Keratinocyte (primary cell): ENCODE results near the gene MTR. TPM values are rescaled to one million over a fixed set of nuclear protein-coding genes. Genes with fewer than 3 reads are reported as not detected.

Source experiments
- DNase-seq: peaks from one replicate; pipeline ENCODE4 v3.0.0-alpha.2; 2011; ENCODE audit warnings: low read depth, missing footprints, low spot score
- FAIRE-seq: peaks from 2 replicates; lab custom pipeline; 2011; peaks lifted over from hg19 to GRCh38; lab: Jason Lieb, UNC
- H2AFZ ChIP-seq: 2 replicates; pipeline ENCODE4 v1.6.0; 2012; ENCODE audit warnings: low read length, control low read depth, inconsistent platforms; ENCODE audit not compliant: control insufficient read depth
- H3K27ac ChIP-seq: 2 replicates; pipeline ENCODE4 v1.5.1; 2011; ENCODE audit warnings: low read length; ENCODE audit not compliant: control insufficient read depth, insufficient read depth
- H3K27me3 ChIP-seq: 3 replicates; pipeline ENCODE4 v1.6.0; 2011; ENCODE audit warnings: low read length; ENCODE audit not compliant: control insufficient read depth, insufficient read depth; ENCODE audit errors: extremely low read depth
- H3K36me3 ChIP-seq, 2 experiments: 2 replicates in 1 of 2; 3 replicates in 1 of 2; pipeline ENCODE4 v1.5.1; 2011; ENCODE audit warnings: low read length in 2 of 2, mild to moderate bottlenecking in 1 of 2; ENCODE audit not compliant: control insufficient read depth in 2 of 2, insufficient read depth in 2 of 2; ENCODE audit errors: extremely low read depth in 1 of 2
- H3K4me1 ChIP-seq: 3 replicates; pipeline ENCODE4 v1.5.1; 2011; ENCODE audit warnings: low read length; ENCODE audit not compliant: control insufficient read depth, insufficient read depth; ENCODE audit errors: extremely low read depth
- H3K4me2 ChIP-seq: 3 replicates; pipeline ENCODE4 v1.6.0; 2011; ENCODE audit warnings: low read depth, low read length; ENCODE audit not compliant: control insufficient read depth, insufficient read depth; ENCODE audit errors: extremely low read depth
- H3K4me3 ChIP-seq, 3 experiments: fragments of 200-600 bp in 1 of 3; sonication (generic) in 1 of 3; 2 replicates in 2 of 3; 3 replicates in 1 of 3; pipeline ENCODE4 v1.5.1; 2011 to 2016; ENCODE audit warnings: low read length in 3 of 3, mild to moderate bottlenecking in 3 of 3, control low read depth in 2 of 3, inconsistent platforms in 1 of 3, low read depth in 1 of 3, mixed read lengths in 1 of 3, mixed run types in 1 of 3, moderate library complexity in 1 of 3; ENCODE audit not compliant: control insufficient read depth in 2 of 3, insufficient read depth in 2 of 3; ENCODE audit errors: extremely low read depth in 1 of 3
- H3K79me2 ChIP-seq: 2 replicates; pipeline ENCODE4 v1.6.0; 2012; ENCODE audit warnings: low read length; ENCODE audit not compliant: control insufficient read depth, insufficient read depth
- H3K9ac ChIP-seq: 3 replicates; pipeline ENCODE4 v1.6.0; 2011; ENCODE audit warnings: low read length; ENCODE audit not compliant: control insufficient read depth, insufficient read depth; ENCODE audit errors: extremely low read depth
- H3K9me1 ChIP-seq: 3 replicates; pipeline ENCODE4 v1.6.0; 2011; ENCODE audit warnings: low read length; ENCODE audit not compliant: control insufficient read depth, insufficient read depth; ENCODE audit errors: extremely low read depth
- H3K9me3 ChIP-seq: 2 replicates; pipeline ENCODE4 v1.5.1; 2012; ENCODE audit warnings: low read depth, low read length; ENCODE audit not compliant: control insufficient read depth
- H4K20me1 ChIP-seq: 3 replicates; pipeline ENCODE4 v1.6.0; 2011; ENCODE audit warnings: low read length; ENCODE audit not compliant: control insufficient read depth, insufficient read depth; ENCODE audit errors: extremely low read depth
- EZH2 ChIP-seq: IDR thresholded peaks from one replicate; pipeline ENCODE4 v1.6.1; 2012; ENCODE audit warnings: inconsistent platforms, mild to moderate bottlenecking, low read length, moderate library complexity
- dilution Hi-C: fragments of 300-500 bp; cut with MboI; formaldehyde crosslinking; loops from one replicate; pipeline ENCODE4 v1.7.0; 2020; ENCODE audit warnings: low sequenced_read_pairs; ENCODE audit not compliant: extremely low pct_ligation_motif_present
- polyA plus RNA-seq, 5 experiments: library from polyadenylated mRNA; depleted of rRNA in 3 of 5; stranded (reverse) in 3 of 5; stranded (forward) in 1 of 5; unstranded in 1 of 5; fragments of >200 nt; gene quantifications; 1 replicate in 1 of 5; 2 replicates in 3 of 5; 3 replicates in 1 of 5; pipeline versions ENCODE4 v1.2.1 to v1.2.3, GENCODE V29; 2011 to 2012; ENCODE audit warnings: missing spikeins in 2 of 5, low read depth in 1 of 5, low replicate concordance in 1 of 5
- TF ChIP-seq, protein P1 (sequence below), 3 experiments: IDR thresholded peaks in 1 of 3; conservative IDR thresholded peaks in 1 of 3; optimal IDR thresholded peaks in 1 of 3; 2 replicates in 2 of 3; 3 replicates in 1 of 3; pipeline versions ENCODE3 to v1.5.1; 2011; ENCODE audit warnings: low read length in 3 of 3, mild to moderate bottlenecking in 3 of 3, moderate library complexity in 2 of 3, control low read depth in 1 of 3, inconsistent platforms in 1 of 3; ENCODE audit not compliant: insufficient read depth in 2 of 3; ENCODE audit errors: extremely low read depth in 1 of 3

The MTR gene
- polyA plus RNA-seq, 1 donor (not counting 4 experiments of a cell fraction or from before 2014, with no cell fraction given), result 14.3 TPM

DNA sequence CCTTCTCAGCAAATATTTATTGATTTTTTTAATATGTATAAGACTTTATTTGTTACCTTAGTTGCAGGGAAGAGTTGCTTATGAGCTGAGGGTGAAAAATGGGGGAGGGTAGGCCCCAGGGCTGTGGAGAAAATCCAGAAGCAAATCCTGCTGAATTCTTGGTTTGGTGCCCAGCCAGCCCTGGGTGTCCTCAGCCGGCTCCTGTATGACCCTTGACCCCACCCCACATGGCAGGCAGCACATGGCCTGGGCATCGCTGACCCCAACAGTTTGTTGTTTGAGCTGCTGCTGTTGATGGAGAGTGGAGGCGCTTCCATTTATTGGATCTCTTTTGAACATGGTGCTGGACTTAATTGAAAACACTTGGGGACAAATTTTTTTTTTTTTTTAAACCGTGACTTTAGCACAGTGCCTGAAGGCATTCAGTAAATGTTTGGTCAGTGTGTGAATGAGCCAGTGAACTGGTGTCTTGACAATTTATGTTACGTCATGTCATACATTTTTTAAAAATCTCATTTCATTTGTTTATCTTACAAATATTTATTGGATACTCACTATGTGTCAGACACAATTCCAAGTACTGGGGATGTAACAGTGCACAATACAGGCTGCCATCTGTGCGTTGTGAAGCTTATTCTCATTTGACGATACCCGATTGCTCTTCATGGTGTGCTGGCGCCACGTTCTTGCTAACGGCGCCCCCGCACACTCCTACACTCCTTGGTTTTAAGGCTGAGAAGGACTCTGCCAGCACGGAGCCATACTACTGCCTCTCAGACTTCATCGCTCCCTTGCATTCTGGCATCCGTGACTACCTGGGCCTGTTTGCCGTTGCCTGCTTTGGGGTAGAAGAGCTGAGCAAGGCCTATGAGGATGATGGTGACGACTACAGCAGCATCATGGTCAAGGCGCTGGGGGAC, 98.8 kb downstream of the MTR start:
- Histone ChIP-seq H3K36me3 (peaks cover 20 to 33% of the 10 kb centered on the region in 2 experiments), H3K9me3 (no peaks in the 10 kb centered on the region), H3K79me2 (no peaks in the 10 kb centered on the region), H3K4me1 (no peaks in the 10 kb centered on the region), H3K27me3 (no peaks in the 10 kb centered on the region), H3K9me1 (no peaks in the 10 kb centered on the region), H3K4me3 (no peak overlapping the region), H3K4me2 (no peak overlapping the region), H3K9ac (no peak overlapping the region), H3K27ac (no peak overlapping the region), H2AFZ (no peak overlapping the region), H4K20me1 (no peaks in the 10 kb centered on the region)
- DNase-seq (no peak), FAIRE-seq (no peak)
- dilution Hi-C loops, result no loop called here
- TF ChIP-seq EZH2, result no peak
- TF ChIP-seq, protein P1, sequence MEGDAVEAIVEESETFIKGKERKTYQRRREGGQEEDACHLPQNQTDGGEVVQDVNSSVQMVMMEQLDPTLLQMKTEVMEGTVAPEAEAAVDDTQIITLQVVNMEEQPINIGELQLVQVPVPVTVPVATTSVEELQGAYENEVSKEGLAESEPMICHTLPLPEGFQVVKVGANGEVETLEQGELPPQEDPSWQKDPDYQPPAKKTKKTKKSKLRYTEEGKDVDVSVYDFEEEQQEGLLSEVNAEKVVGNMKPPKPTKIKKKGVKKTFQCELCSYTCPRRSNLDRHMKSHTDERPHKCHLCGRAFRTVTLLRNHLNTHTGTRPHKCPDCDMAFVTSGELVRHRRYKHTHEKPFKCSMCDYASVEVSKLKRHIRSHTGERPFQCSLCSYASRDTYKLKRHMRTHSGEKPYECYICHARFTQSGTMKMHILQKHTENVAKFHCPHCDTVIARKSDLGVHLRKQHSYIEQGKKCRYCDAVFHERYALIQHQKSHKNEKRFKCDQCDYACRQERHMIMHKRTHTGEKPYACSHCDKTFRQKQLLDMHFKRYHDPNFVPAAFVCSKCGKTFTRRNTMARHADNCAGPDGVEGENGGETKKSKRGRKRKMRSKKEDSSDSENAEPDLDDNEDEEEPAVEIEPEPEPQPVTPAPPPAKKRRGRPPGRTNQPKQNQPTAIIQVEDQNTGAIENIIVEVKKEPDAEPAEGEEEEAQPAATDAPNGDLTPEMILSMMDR (optimal IDR thresholded peaks at IDR 0.05 in 1 of 3, IDR thresholded peaks at IDR 0.05 in 1 of 3, conservative IDR thresholded peaks at IDR 0.05 in 1 of 3; ENCODE audit: extremely low read depth in 1 of 3, insufficient read depth in 2 of 3, low read length in 3 of 3), result no peak

DNA sequence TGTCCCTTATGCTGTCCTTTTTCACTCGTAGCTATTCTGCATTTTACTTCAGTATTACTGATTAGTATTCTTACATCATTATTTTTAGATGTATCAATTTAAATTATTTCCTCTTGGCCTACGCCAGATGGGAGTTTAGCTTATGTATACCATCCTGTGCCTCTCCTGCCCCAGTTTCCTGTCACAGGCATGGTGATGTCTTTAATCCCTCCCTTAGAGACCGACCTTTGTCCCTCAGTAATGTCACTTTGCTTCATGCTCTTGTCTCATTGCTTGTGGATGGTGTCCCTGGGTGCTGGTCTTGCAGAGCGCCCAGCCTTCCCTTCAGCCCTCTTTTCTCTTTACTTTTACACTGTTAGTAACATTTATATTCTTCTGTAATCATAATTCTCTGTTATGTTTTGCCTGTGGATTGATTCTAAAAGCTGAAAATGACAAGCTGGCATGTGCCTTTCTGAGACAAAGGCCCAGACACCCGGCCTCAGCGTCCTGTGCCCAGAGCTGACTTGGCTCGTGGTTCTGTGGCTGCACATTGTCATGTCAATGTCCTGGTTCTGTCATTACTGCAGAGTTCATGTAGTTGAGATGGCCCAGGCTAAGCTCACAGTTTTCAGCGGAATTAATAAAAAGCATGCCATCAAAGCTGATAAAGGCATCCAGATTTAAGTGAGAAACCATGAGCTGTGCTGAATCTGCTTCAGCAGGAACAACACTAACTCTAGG, 100.7 kb downstream of the MTR start:
- no peak overlapping the region for H3K4me3 ChIP-seq
- dilution Hi-C loops, result no loop called here
- DNase-seq, result no peak
- H3K9ac ChIP-seq, result no peak overlapping the region
- no peaks in the 10 kb centered on the region for H3K4me1 ChIP-seq
- TF ChIP-seq, protein P1 (optimal IDR thresholded peaks at IDR 0.05 in 1 of 3, IDR thresholded peaks at IDR 0.05 in 1 of 3, conservative IDR thresholded peaks at IDR 0.05 in 1 of 3; ENCODE audit: extremely low read depth in 1 of 3, insufficient read depth in 2 of 3, low read length in 3 of 3), result no peak
- TF ChIP-seq EZH2, result no peak
- no peaks in the 10 kb centered on the region for H3K27me3 ChIP-seq
- H3K4me2 ChIP-seq, result no peak overlapping the region
- peaks cover 16 to 28% of the 10 kb centered on the region in 2 experiments for H3K36me3 ChIP-seq
- H4K20me1 ChIP-seq, result no peaks in the 10 kb centered on the region
- H3K9me3 ChIP-seq, result no peaks in the 10 kb centered on the region
- no peaks in the 10 kb centered on the region for H3K9me1 ChIP-seq
- FAIRE-seq, result no peak
- no peak overlapping the region for H3K27ac ChIP-seq
- H2AFZ ChIP-seq, result no peak overlapping the region
- H3K79me2 ChIP-seq, result no peaks in the 10 kb centered on the region
